ENCODE results near the gene WNT16.

The WNT16 gene

DNA sequence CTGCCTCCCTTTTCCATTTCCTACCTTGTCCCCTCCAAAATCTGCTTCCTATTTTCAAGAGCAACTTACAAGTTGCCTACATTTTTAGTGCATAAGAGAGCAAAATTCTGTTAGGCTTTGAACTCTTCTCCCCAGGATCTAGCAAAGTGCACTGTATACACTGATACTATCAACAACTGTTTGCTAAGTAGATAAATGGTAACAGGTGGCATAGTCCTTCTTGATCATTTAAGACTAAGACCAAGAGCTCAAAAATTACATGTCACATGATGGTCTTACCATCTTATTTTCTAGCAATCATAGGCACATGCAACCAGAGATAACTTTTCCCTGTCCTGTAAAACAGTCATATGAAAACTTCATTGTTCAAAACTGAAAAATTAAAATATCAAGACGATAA lies 51.1 kb downstream of the WNT16 start:
- no peak overlapping the region for H2AK5ac ChIP-seq (ENCODE audit: low read length, severe bottlenecking)
- H2BK120ac ChIP-seq (ENCODE audit: low read depth, low read length) = no peak overlapping the region
- H3K4ac ChIP-seq (ENCODE audit: low read depth in 1 of 2, low read length in 2 of 2) = no peak overlapping the region

GRCh38 chr7:121382473-121382872 lies 53.7 kb downstream of the WNT16 start:
- no peak for DNase-seq
- Histone ChIP-seq H2AFZ (ENCODE audit: low read depth, low read length) (no peak overlapping the region), H3K79me1 (replicated peaks; ENCODE audit: low read length, poor library complexity, severe bottlenecking) (peaks cover 10% of the 10 kb centered on the region), H2AK5ac (ENCODE audit: low read length, severe bottlenecking) (no peak overlapping the region), H2BK12ac (ENCODE audit: low read length in 2 of 2) (no peak overlapping the region), H3K18ac (ENCODE audit: low read depth in 1 of 2, low read length in 2 of 2) (no peak overlapping the region), H4K8ac (ENCODE audit: low read length) (no peak overlapping the region), H2BK120ac (ENCODE audit: low read depth, low read length) (no peak overlapping the region), H2BK15ac (ENCODE audit: low read depth, poor library complexity, severe bottlenecking) (no peak overlapping the region), H3K9me3 (ENCODE audit: control insufficient read depth, low read length) (no peaks in the 10 kb centered on the region), H4K91ac (ENCODE audit: low read length) (no peak overlapping the region), H3K27ac (ENCODE audit: low read length, poor library complexity, severe bottlenecking) (no peak overlapping the region), H3K23ac (ENCODE audit: low read length in 2 of 2) (no peak overlapping the region), H3K36me3 (ENCODE audit: control insufficient read depth in 1 of 2, insufficient read depth in 2 of 2, low read depth in 1 of 2, low read length in 2 of 2) (peaks cover 3 to 53% of the 10 kb centered on the region in 2 experiments), H3K27me3 (ENCODE audit: control insufficient read depth in 1 of 2, insufficient read depth in 1 of 2, low read length in 2 of 2) (no peaks in the 10 kb centered on the region), H3K4ac (ENCODE audit: low read depth in 1 of 2, low read length in 2 of 2) (no peak overlapping the region), H3K14ac (ENCODE audit: low read length in 2 of 2) (no peak overlapping the region), H3K4me3 (ENCODE audit: insufficient read depth in 1 of 2, low read depth in 1 of 2, low read length in 2 of 2) (no peak overlapping the region), H3K4me1 (ENCODE audit: control insufficient read depth, insufficient read depth, low read depth, low read length) (peaks cover 3% of the 10 kb centered on the region), H3K9ac (ENCODE audit: low read length) (no peak overlapping the region), H3K4me2 (ENCODE audit: low read length, poor library complexity, severe bottlenecking) (no peak overlapping the region), H2BK5ac (ENCODE audit: low read depth, low read length, poor library complexity, severe bottlenecking) (no peak overlapping the region)

More for the DNA sequence above, 51.1 kb downstream of the WNT16 start:
- Histone ChIP-seq H3K4me2 (ENCODE audit: low read length, poor library complexity, severe bottlenecking) (no peak overlapping the region), H4K8ac (ENCODE audit: low read length) (no peak overlapping the region), H3K79me1 (replicated peaks; ENCODE audit: low read length, poor library complexity, severe bottlenecking) (peaks cover 24% of the 10 kb centered on the region), H3K4me3 (ENCODE audit: insufficient read depth in 1 of 2, low read depth in 1 of 2, low read length in 2 of 2) (no peak overlapping the region), H3K23ac (ENCODE audit: low read length in 2 of 2) (no peak overlapping the region), H3K14ac (ENCODE audit: low read length in 2 of 2) (no peak overlapping the region), H2BK15ac (ENCODE audit: low read depth, poor library complexity, severe bottlenecking) (no peak overlapping the region), H3K27ac (ENCODE audit: low read length, poor library complexity, severe bottlenecking) (no peak overlapping the region), H3K9me3 (ENCODE audit: control insufficient read depth, low read length) (no peaks in the 10 kb centered on the region), H3K36me3 (ENCODE audit: control insufficient read depth in 1 of 2, insufficient read depth in 2 of 2, low read depth in 1 of 2, low read length in 2 of 2) (peaks cover 8 to 79% of the 10 kb centered on the region in 2 experiments), H4K91ac (ENCODE audit: low read length) (no peak overlapping the region), H3K4me1 (ENCODE audit: control insufficient read depth, insufficient read depth, low read depth, low read length) (peaks cover 3% of the 10 kb centered on the region), H2AFZ (ENCODE audit: low read depth, low read length) (no peak overlapping the region), H2BK12ac (ENCODE audit: low read length in 2 of 2) (no peak overlapping the region), H3K9ac (ENCODE audit: low read length) (no peak overlapping the region), H2BK5ac (ENCODE audit: low read depth, low read length, poor library complexity, severe bottlenecking) (no peak overlapping the region), H3K27me3 (ENCODE audit: control insufficient read depth in 1 of 2, insufficient read depth in 1 of 2, low read length in 2 of 2) (no peaks in the 10 kb centered on the region), H3K18ac (ENCODE audit: low read depth in 1 of 2, low read length in 2 of 2) (no peak overlapping the region)
- DNase-seq = no peak
- WGBS = 100% methylated on average over 1 of the region's 1 CpG

- H3K4ac ChIP-seq (ENCODE audit: low read depth in 1 of 2, low read length in 2 of 2) = no peak overlapping the region
- no CpG with 5 or more reads among the region's 2 CpGs for WGBS
Measured at GRCh38 chr7:121383235-121383910, 54.6 kb downstream of the WNT16 start.

GRCh38 chr7:121384265-121384664 lies 55.5 kb downstream of the WNT16 start:
- Histone ChIP-seq H3K4me2 (ENCODE audit: low read length, poor library complexity, severe bottlenecking) (no peak overlapping the region), H3K4ac (ENCODE audit: low read depth in 1 of 2, low read length in 2 of 2) (no peak overlapping the region), H3K27me3 (ENCODE audit: control insufficient read depth in 1 of 2, insufficient read depth in 1 of 2, low read length in 2 of 2) (no peaks in the 10 kb centered on the region), H3K23ac (ENCODE audit: low read length in 2 of 2) (no peak overlapping the region), H3K14ac (ENCODE audit: low read length in 2 of 2) (no peak overlapping the region), H2AK5ac (ENCODE audit: low read length, severe bottlenecking) (no peak overlapping the region), H2BK5ac (ENCODE audit: low read depth, low read length, poor library complexity, severe bottlenecking) (no peak overlapping the region), H3K9me3 (ENCODE audit: control insufficient read depth, low read length) (no peaks in the 10 kb centered on the region), H3K4me1 (ENCODE audit: control insufficient read depth, insufficient read depth, low read depth, low read length) (peaks cover 3% of the 10 kb centered on the region), H4K8ac (ENCODE audit: low read length) (no peak overlapping the region), H3K4me3 (ENCODE audit: insufficient read depth in 1 of 2, low read depth in 1 of 2, low read length in 2 of 2) (no peak overlapping the region), H3K27ac (ENCODE audit: low read length, poor library complexity, severe bottlenecking) (no peak overlapping the region), H3K36me3 (ENCODE audit: control insufficient read depth in 1 of 2, insufficient read depth in 2 of 2, low read depth in 1 of 2, low read length in 2 of 2) (peaks cover 0 to 35% of the 10 kb centered on the region in 2 experiments), H2AFZ (ENCODE audit: low read depth, low read length) (no peak overlapping the region), H2BK15ac (ENCODE audit: low read depth, poor library complexity, severe bottlenecking) (no peak overlapping the region), H2BK120ac (ENCODE audit: low read depth, low read length) (no peak overlapping the region), H3K9ac (ENCODE audit: low read length) (no peak overlapping the region), H3K79me1 (replicated peaks; ENCODE audit: low read length, poor library complexity, severe bottlenecking) (peaks cover 7% of the 10 kb centered on the region), H3K18ac (ENCODE audit: low read depth in 1 of 2, low read length in 2 of 2) (no peak overlapping the region), H4K91ac (ENCODE audit: low read length) (no peak overlapping the region), H2BK12ac (ENCODE audit: low read length in 2 of 2) (no peak overlapping the region)
- no peak for DNase-seq
- 100% methylated on average over 2 of the region's 2 CpGs for WGBS

More at GRCh38 chr7:121383235-121383910, 54.6 kb downstream of the WNT16 start:
- H3K9me3 ChIP-seq (ENCODE audit: control insufficient read depth, low read length) = no peaks in the 10 kb centered on the region
- H2BK15ac ChIP-seq (ENCODE audit: low read depth, poor library complexity, severe bottlenecking) = no peak overlapping the region
- no peak overlapping the region for H4K91ac ChIP-seq (ENCODE audit: low read length)
- no peak for DNase-seq
- H2AFZ ChIP-seq (ENCODE audit: low read depth, low read length) = no peak overlapping the region
- no peak overlapping the region for H3K4me3 ChIP-seq (ENCODE audit: insufficient read depth in 1 of 2, low read depth in 1 of 2, low read length in 2 of 2)
- H2BK12ac ChIP-seq (ENCODE audit: low read length in 2 of 2) = no peak overlapping the region
- no peak overlapping the region for H3K4me2 ChIP-seq (ENCODE audit: low read length, poor library complexity, severe bottlenecking)
- H2AK5ac ChIP-seq (ENCODE audit: low read length, severe bottlenecking) = no peak overlapping the region
- H3K18ac ChIP-seq (ENCODE audit: low read depth in 1 of 2, low read length in 2 of 2) = no peak overlapping the region
- H3K27me3 ChIP-seq (ENCODE audit: control insufficient read depth in 1 of 2, insufficient read depth in 1 of 2, low read length in 2 of 2) = no peaks in the 10 kb centered on the region
- H2BK120ac ChIP-seq (ENCODE audit: low read depth, low read length) = no peak overlapping the region
- no peak overlapping the region for H3K14ac ChIP-seq (ENCODE audit: low read length in 2 of 2)
- no peak overlapping the region for H2BK5ac ChIP-seq (ENCODE audit: low read depth, low read length, poor library complexity, severe bottlenecking)
- H3K9ac ChIP-seq (ENCODE audit: low read length) = no peak overlapping the region
- no peak overlapping the region for H4K8ac ChIP-seq (ENCODE audit: low read length)
- no peak overlapping the region for H3K27ac ChIP-seq (ENCODE audit: low read length, poor library complexity, severe bottlenecking)
- peaks cover 0 to 44% of the 10 kb centered on the region in 2 experiments for H3K36me3 ChIP-seq (ENCODE audit: control insufficient read depth in 1 of 2, insufficient read depth in 2 of 2, low read depth in 1 of 2, low read length in 2 of 2)
- H3K79me1 ChIP-seq (replicated peaks; ENCODE audit: low read length, poor library complexity, severe bottlenecking) = peaks cover 8% of the 10 kb centered on the region
- H3K4me1 ChIP-seq (ENCODE audit: control insufficient read depth, insufficient read depth, low read depth, low read length) = peaks cover 3% of the 10 kb centered on the region
- no peak overlapping the region for H3K23ac ChIP-seq (ENCODE audit: low read length in 2 of 2)

Measured in mesenchymal stem cell (in vitro differentiated cells and primary cell).